GM19043 (cell line): ENCODE results near the gene ATL3.
A peak's percentile ranks its signal among the peaks of the same experiment; 100 is the strongest.
"Not testable (repeated sequence)": the region's sequence is repeated elsewhere in the genome, so short reads cannot be mapped to it uniquely, and the experiment has no call there.

Experiments
- ATAC-seq: cut with Tn5 transposase; IDR thresholded peaks from one replicate; pipeline ENCODE4 v1.9.1; 2021; ENCODE audit warnings: low read depth; ENCODE audit not compliant: unreplicated experiment

Gene ATL3

DNA sequence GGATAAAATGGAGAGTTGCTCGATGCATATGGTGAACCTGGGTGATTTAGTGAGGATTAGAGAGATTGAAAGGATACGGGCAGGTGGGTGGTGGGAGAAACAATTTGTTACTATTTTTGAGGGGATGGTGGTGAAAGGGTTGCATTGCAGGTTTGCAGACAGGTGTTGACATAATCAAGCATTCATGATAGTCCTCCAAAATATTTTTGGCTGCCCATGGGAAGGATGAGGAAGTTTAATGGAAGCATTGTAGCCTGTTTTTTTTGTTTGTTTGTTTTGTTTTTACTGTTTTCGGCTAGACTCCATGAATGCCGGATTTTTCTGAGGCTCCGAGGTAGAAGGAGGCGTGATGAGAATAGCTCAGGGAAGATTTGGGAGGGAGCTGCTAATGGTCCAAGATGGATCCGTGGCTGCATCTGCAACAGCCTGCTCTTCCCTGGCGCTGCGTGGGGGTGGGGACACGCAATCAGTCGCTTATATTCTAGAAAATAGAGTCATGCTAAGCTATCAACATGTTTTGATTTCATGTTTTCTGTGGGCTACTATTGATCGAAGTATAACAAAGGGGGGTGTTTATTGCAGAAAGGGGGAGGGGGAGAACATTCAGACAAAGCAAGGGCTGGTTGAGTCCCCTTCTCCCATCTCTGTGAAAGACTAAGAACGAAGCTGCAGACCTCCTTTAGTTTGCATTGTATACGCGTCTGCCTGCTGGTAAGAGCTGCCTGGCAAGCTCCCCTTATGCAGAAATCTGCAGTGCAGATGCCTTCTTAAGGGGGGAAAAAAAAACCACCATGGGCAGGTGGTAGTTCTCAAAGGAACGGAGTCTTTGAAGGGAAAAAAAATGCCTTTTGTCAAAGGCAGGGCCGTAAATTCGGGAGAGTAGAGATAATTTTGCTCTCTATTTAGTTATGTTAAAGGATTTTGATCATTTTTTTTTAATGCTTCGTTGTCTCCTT, 11.2 kb upstream of the ATL3 start:
- no peak for ATAC-seq

DNA sequence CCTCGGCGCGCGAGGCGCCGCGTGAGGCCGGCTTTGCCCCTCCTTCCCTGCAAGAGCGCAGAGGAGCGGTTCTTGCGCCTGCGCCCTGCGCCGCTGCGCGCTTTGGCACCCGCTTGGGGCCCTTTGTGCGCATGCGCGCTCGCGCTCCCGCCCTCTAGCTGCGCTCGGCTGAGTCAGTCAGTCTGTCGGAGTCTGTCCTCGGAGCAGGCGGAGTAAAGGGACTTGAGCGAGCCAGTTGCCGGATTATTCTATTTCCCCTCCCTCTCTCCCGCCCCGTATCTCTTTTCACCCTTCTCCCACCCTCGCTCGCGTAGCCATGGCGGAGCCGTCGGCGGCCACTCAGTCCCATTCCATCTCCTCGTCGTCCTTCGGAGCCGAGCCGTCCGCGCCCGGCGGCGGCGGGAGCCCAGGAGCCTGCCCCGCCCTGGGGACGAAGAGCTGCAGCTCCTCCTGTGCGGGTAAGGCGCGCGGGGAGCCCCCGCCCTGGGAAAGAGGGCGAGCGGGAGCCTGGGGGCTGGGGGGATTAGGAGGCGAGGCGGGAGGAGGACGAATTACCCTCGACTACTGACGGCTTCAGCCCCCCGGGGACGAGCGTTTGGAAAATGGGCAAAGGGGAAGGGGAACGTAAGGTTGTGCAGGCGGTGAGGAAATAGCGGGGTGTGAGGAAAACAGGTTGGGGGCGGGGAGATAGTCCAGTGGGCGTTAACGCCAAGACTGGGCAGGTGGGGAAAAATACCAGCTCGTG, 10.3 kb upstream of the ATL3 start, which contains the start of gene RTN3:
Gene RTN3 (plus strand): TSS at position 180 of the 745 bp plus-strand sequence. CDS start 137 bp downstream, at position 317.
- peak; percentile 85 for ATAC-seq

- no peak for ATAC-seq
Observed at GRCh38 chr11:63680834-63681320, 9.7 kb upstream of the ATL3 start.

DNA sequence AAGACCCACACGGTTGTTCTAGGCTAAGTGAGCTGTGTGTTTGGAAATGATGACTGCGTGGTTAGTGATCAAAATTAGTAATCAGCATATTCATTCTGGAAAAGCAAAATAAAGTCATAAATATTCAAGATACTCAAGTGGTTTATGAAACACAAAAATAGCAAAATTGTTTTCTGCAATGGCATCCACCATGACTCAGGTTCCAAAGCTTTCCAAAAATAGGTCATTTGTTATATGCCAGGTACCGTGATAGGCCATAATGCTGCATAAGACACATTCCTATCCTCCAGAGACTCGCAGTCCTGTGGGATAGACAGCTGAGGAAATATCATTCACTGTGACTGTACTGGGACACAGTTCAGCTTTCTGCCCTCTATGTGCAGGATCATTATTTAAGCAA, 2.4 kb upstream of the ATL3 start:
- ATAC-seq, result no peak

GRCh38 chr11:63672936-63673539, 1.9 kb upstream of the ATL3 start:
- no peak for ATAC-seq

- no peak for ATAC-seq
Observed at GRCh38 chr11:63672156-63672463, 934 bp upstream of the ATL3 start.

DNA sequence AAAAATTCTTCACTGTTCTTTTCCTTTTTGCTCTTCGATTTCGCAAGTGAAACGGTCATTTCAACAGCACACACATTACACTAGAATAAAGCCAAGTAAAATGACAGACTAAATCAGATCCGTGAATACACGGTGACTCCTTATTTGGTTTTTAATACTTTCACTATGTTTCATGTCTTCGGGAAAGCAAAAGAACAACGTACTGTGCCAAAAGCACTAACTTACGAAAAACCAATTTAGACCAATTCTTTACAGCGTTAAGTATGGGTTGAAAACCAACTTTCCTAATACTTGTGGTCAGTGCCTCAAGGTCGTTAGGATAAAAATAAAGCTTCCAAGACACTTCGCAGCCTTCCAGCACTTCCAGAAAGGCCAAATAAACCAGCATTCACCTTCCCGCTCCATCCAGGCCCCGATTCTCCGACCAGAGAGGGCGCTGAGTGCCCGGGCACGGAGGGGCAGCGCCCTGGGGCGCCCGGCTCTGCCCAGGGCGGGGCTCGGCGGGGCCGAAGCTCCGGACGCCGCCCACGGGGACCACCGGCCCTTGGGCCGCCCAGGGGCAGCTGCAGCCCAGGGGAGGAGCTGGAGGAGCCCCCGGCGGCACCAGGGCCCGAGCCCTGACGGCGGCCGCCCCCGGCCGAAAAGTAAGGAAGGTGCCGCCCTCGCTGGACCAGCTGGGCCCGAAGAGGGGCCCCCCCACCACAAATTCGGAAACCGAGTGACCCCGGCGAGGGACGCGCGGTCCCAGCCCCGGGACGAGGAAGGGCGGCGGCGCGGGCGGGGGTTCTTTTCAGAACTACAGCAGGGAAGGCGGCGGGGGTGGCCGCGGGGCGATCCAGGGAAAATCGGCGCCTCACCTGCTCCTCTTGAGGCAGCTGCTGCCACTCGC, 499 bp downstream of the ATL3 start:
- no peak for ATAC-seq

GRCh38 chr11:63670096-63670432, 1.1 kb downstream of the ATL3 start:
- ATAC-seq, result no peak

DNA sequence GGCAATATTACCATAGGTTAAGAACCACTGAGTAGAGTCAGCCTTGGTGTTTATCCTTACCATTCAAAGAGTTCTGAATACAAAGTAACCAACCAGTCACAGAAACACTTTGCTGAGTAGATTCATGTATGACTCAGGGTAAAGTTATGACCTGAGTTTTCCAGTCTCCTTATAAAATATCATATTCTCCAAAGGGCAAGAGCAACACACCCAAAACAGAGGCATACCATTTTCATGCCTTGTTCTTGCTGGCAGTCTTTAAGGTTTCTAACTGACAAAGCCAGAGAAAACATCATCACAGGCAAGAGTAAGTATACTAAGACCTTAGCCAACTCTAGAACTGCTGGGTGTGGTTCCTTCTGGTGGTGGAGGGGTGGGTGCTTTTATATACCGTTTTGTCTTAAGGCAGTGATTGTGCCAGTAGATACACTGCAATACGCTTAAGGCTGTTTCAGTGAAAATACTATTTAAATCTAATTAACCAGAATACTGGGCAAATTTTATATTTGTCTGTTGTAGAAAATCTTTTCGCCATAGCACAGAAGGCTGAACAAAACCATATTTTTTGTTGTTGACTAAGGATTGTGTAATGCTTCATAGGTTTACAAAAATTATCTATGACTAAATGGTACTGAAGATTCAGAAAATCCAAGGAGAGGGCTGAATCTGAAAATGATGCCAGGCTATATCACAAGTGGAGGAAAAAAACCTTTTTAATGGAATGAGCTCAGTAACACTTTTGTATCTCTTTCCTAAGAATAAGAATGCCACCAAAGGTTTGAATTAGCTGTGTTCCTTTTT, 3.0 kb downstream of the ATL3 start:
- no peak for ATAC-seq

DNA sequence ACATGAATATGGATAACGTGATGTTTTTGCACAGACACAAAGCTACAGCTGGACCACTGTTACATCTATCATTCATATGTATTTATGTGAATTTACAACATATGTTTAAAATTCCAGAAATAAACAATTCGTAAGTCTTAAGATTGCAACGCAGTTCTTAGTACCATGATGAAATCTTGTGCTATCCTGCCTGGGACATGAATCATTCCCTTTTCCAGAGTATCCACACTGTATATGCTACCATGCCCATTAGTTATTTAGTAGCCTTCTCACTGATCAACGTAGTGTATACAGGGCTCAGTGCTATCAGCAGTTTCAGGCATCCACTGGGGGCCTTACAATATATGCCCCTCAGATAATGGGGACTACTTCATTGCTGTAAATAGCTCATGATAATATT, 4.3 kb downstream of the ATL3 start:
- no peak for ATAC-seq

DNA sequence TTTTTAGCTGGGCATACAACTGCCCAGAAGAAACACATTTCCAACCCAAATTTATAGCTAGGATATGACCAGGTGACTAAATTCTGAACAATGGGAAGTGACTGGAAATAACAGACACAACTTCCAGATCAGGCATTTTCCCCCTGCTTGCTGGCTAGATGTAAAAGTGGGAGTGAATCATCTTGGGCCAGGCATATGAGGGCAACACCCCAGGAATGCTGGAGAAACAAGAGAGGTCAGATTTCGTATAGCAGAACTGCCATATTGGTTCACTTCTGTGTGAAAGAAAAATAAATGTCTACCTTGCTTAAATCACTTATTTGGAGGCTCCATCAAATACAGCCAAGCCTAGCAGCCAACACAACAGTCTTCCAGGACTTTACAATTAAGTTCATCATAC, 7.4 kb downstream of the ATL3 start:
- ATAC-seq, result no peak

- no peak for ATAC-seq
Observed at GRCh38 chr11:63660972-63661371, 10.2 kb downstream of the ATL3 start.

DNA sequence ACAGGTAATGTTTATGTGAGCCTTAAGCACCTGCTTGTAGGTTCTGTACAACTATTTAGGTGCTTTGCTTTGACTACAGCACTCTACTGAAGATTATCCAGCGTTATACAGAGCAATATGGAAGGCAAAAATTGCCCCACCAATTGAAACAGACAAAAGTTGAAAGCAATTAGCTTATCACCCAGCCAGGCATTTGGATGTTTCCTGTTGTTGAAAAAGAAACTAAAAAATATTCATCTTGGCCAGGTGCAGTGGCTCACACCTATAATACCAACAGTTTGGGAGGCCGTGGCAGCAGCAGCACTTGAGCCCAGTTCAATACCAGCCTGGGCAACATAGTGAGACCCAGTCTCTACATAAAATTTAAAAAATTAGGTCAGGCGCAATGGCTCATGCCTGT, 18.5 kb downstream of the ATL3 start:
- ATAC-seq, result no peak

- ATAC-seq, result no peak
Observed at GRCh38 chr11:63643205-63643604, 28.0 kb downstream of the ATL3 start.

DNA sequence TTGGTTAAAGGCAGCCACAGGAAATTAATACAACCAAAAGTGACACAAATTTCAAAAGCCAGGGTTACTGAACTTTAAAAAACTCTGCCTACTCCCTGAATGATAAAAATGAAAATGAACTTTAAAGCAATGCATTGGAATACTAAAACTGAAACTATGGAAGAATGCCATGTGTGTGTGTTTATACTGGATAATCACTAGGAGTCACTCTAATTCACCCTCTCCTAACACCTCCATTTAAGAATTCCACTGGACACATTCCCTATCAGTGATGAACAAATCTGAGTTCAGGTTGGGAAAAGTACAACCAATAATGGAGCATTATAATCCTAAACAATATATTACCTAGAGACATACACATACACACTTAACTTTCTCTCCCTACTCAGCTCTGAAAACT, 29.4 kb downstream of the ATL3 start:
- no peak for ATAC-seq

DNA sequence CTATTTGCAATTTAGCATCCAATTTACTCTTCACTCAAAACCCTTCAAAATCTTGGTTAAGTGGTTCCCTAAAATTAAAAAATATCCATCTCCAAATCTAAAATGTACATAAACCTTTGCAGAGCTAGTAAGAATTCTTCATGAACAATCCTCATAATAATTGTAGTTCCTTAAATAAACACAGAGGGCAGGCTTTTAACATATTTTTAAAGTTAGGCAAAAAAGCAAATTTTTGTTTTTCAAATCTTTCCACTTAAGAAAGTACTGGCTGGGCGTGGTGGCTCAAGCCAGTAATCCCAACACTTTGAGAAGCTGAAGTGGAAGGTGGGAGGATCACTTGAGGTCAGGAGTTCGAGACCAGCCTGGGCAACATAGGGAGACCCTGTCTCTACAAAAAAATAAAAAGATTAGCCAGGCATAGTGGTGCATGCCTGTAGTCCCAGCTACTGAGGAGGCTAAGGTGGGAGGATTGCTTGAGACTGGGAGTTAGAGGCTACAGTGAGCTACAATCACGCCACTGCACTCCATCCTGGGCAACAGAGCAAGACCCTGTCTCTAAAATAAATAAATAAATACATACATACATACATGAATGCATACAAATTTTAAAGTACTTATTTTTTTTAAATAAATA, 31.9 kb downstream of the ATL3 start:
- no peak for ATAC-seq

GRCh38 chr11:63638436-63638835, 32.7 kb downstream of the ATL3 start:
- ATAC-seq, result not testable (repeated sequence)

GRCh38 chr11:63635762-63636465, 35.3 kb downstream of the ATL3 start:
- no peak for ATAC-seq
